AG04450 (cell line): Measurements from ENCODE around the gene ADAMTS17. TPM values are rescaled to one million over a fixed set of nuclear protein-coding genes. Genes with fewer than 3 reads are reported as not detected.

ENCODE experiments used
- CTCF ChIA-PET: fragments of 300-600, 350-600 bp; formaldehyde crosslinking; extraction: SDS; loops from one replicate; lab custom pipeline; 2022; ENCODE audit warnings: antibody characterized with exemption, inconsistent platforms; lab: Charles Lee
- POLR2A ChIA-PET: fragments of 350-600 bp; formaldehyde crosslinking; extraction: SDS; loops from one replicate; lab custom pipeline; 2021; ENCODE audit warnings: antibody characterized with exemption, inconsistent platforms; lab: Yijun Ruan, JAX
- DNase-seq: peaks from one replicate; pipeline ENCODE4 v3.0.0-alpha.2; 2011; ENCODE audit warnings: low read depth, low spot score
- H3K27ac ChIP-seq: one replicate; pipeline ENCODE4 v1.5.1; 2012; ENCODE audit warnings: low read depth, low read length, control low read depth
- H3K27me3 ChIP-seq: one replicate; pipeline ENCODE4 v1.6.0; 2012; ENCODE audit warnings: low read length; ENCODE audit not compliant: control insufficient read depth, insufficient read depth
- H3K4me3 ChIP-seq: 2 replicates; pipeline ENCODE4 v1.5.1; 2011; ENCODE audit warnings: mild to moderate bottlenecking, low read depth, low read length, control low read depth
- H3K9me3 ChIP-seq: 2 replicates; pipeline ENCODE4 v1.5.1; 2012; ENCODE audit warnings: low read length; ENCODE audit not compliant: control insufficient read depth, insufficient read depth
- CTCF ChIP-seq: IDR thresholded peaks from 2 replicates; pipeline ENCODE4 v1.5.1; 2011; ENCODE audit warnings: low read depth, low read length, control low read depth, inconsistent platforms
- polyA plus RNA-seq: library from polyadenylated mRNA; depleted of rRNA; stranded (reverse); fragments of >200 nt; gene quantifications from 2 replicates; pipeline ENCODE4 v1.2.3, GENCODE V29; 2011

Gene ADAMTS17
- polyA plus RNA-seq, 1 experiment = 0.06 TPM

- POLR2A ChIA-PET = no interaction called here
- Histone ChIP-seq H3K9me3 (peaks cover 48% of the 10 kb centered on the region), H3K27me3 (no peaks in the 10 kb centered on the region), H3K27ac (no peak overlapping the region), H3K4me3 (no peak overlapping the region)
- no peak for DNase-seq
- CTCF ChIA-PET = no interaction called here
- no peak for TF ChIP-seq CTCF
Measured at GRCh38 chr15:100001405-100001804, 340.4 kb downstream of the ADAMTS17 start.

- H3K4me3 ChIP-seq = no peak overlapping the region
Measured at GRCh38 chr15:99999282-100000070, 342.3 kb downstream of the ADAMTS17 start.

GRCh38 chr15:99998661-99999101, 343.1 kb downstream of the ADAMTS17 start:
- POLR2A ChIA-PET = no interaction called here
- Histone ChIP-seq H3K9me3 (peaks cover 49% of the 10 kb centered on the region), H3K27me3 (no peaks in the 10 kb centered on the region), H3K4me3 (no peak overlapping the region), H3K27ac (no peak overlapping the region)
- no peak for TF ChIP-seq CTCF
- no peak for DNase-seq
- CTCF ChIA-PET = no interaction called here

More at GRCh38 chr15:99999282-100000070, 342.3 kb downstream of the ADAMTS17 start:
- ChIA-PET CTCF (no interaction called here), POLR2A (no interaction called here)
- TF ChIP-seq CTCF = no peak
- H3K9me3 ChIP-seq = peaks cover 48% of the 10 kb centered on the region
- DNase-seq = no peak
- H3K27me3 ChIP-seq = no peaks in the 10 kb centered on the region
- H3K27ac ChIP-seq = no peak overlapping the region

- CTCF ChIA-PET = no interaction called here
- H3K4me3 ChIP-seq = no peak overlapping the region
- no peak for TF ChIP-seq CTCF
- peaks cover 51% of the 10 kb centered on the region for H3K9me3 ChIP-seq
- POLR2A ChIA-PET = no interaction called here
- DNase-seq = no peak
- H3K27me3 ChIP-seq = no peaks in the 10 kb centered on the region
- no peak overlapping the region for H3K27ac ChIP-seq
Measured at GRCh38 chr15:99997112-99997651, 344.6 kb downstream of the ADAMTS17 start.

- no peak for DNase-seq
- Histone ChIP-seq H3K27me3 (no peaks in the 10 kb centered on the region), H3K4me3 (no peak overlapping the region), H3K27ac (no peak overlapping the region), H3K9me3 (peaks cover 49% of the 10 kb centered on the region)
- CTCF ChIA-PET = no interaction called here
- TF ChIP-seq CTCF = no peak
- POLR2A ChIA-PET = no interaction called here
Measured at GRCh38 chr15:99996660-99997059, 345.1 kb downstream of the ADAMTS17 start.
